Measurements from ENCODE around the gene PDSS2.

The PDSS2 gene

GRCh38 chr6:107459283-107460082 is at the start of gene PDSS2:
TSS of gene PDSS2 (minus strand) at chr6:107459564. CDS start at chr6:107459285, 279 bp downstream.
- no peak for TF ChIP-seq Cebpa-rat (IDR thresholded peaks at IDR 0.05)
- 0 out of 22 replicates have a peak, but pooled peaks cover 0 to under 1% (median 0%) of the 10 kb centered on the region in 11 experiments for H3K9me3 ChIP-seq (replicated peaks in 1 of 11)
- H3K4me2 ChIP-seq, result peak within 1 kb of the TSS; percentile 82 to 94 (median 89)
- H3K27me3 ChIP-seq, result no peaks in the 10 kb centered on the region
- peak within 1 kb of the TSS; percentile 75 to 88 (median 82) for H3K27ac ChIP-seq
- no peaks in the 10 kb centered on the region for H4K20me1 ChIP-seq
- H3K4me3 ChIP-seq, result peak within 1 kb of the TSS; percentile 70 to 94 (median 88)
- H3K36me3 ChIP-seq, result peaks cover 0 to 9% (median 0%) of the 10 kb centered on the region in 11 experiments; a peak in 2 of 22 replicates
- H3K9ac ChIP-seq, result peak within 1 kb of the TSS; percentile 72 to 88 (median 84)
- peaks cover 7 to 22% (median 15%) of the 10 kb centered on the region in 10 experiments; a peak in 19 of 20 replicates for H3K4me1 ChIP-seq

GRCh38 chr6:107506145-107506544 is 46.8 kb upstream of the PDSS2 start:
- H3K4me3 ChIP-seq, result no peak overlapping the region
- no peaks in the 10 kb centered on the region for H3K27me3 ChIP-seq
- no peak overlapping the region for H3K27ac ChIP-seq
- no peak for TF ChIP-seq Cebpa-rat (IDR thresholded peaks at IDR 0.05)
- H3K4me1 ChIP-seq, result peaks cover 0 to 21% (median 9%) of the 10 kb centered on the region in 10 experiments; a peak in 11 of 20 replicates
- no peaks in the 10 kb centered on the region for H3K9me3 ChIP-seq (replicated peaks in 1 of 11)
- H3K9ac ChIP-seq, result no peak overlapping the region
- no peaks in the 10 kb centered on the region for H3K36me3 ChIP-seq
- H4K20me1 ChIP-seq, result no peaks in the 10 kb centered on the region
- H3K4me2 ChIP-seq, result no peak overlapping the region

- H3K4me2 ChIP-seq, result peak overlapping the region in 8 of 11 experiments; percentile 14 to 96 (median 67); a peak in 15 of 22 replicates
These were observed 45.1 kb upstream of the PDSS2 start for GRCh38 chr6:107504270-107505026.

GRCh38 chr6:107496892-107497684 is 37.7 kb upstream of the PDSS2 start:
- TF ChIP-seq Cebpa-rat (IDR thresholded peaks at IDR 0.05), result no peak
- Histone ChIP-seq H3K4me1 (peaks cover 0 to 30% (median 0%) of the 10 kb centered on the region in 10 experiments; a peak in 6 of 20 replicates), H3K36me3 (no peaks in the 10 kb centered on the region), H4K20me1 (peaks cover 0 to 5% (median 0%) of the 10 kb centered on the region in 11 experiments; a peak in 3 of 22 replicates), H3K9ac (no peak overlapping the region), H3K4me2 (peak overlapping the region in 1 of 11 experiments; percentile 20; a peak in 1 of 22 replicates), H3K27me3 (peaks cover 31 to 41% (median 35%) of the 10 kb centered on the region in 11 experiments), H3K27ac (no peak overlapping the region), H3K4me3 (no peak overlapping the region), H3K9me3 (replicated peaks in 1 of 11) (no peaks in the 10 kb centered on the region)

More at GRCh38 chr6:107504270-107505026, 45.1 kb upstream of the PDSS2 start:
- no peaks in the 10 kb centered on the region for H3K36me3 ChIP-seq
- H3K27ac ChIP-seq, result no peak overlapping the region
- no peaks in the 10 kb centered on the region for H3K9me3 ChIP-seq (replicated peaks in 1 of 11)
- no peak overlapping the region for H3K9ac ChIP-seq
- H4K20me1 ChIP-seq, result no peaks in the 10 kb centered on the region
- no peak overlapping the region; a peak in 1 of 20 replicates for H3K4me3 ChIP-seq
- peaks cover 0 to 21% (median 9%) of the 10 kb centered on the region in 10 experiments; a peak in 11 of 20 replicates for H3K4me1 ChIP-seq
- H3K27me3 ChIP-seq, result no peaks in the 10 kb centered on the region
- no peak for TF ChIP-seq Cebpa-rat (IDR thresholded peaks at IDR 0.05)

GRCh38 chr6:107495971-107496370 is 36.6 kb upstream of the PDSS2 start:
- Histone ChIP-seq H3K4me1 (peaks cover 4 to 41% (median 4%) of the 10 kb centered on the region in 10 experiments; a peak in 17 of 20 replicates), H3K27ac (no peak overlapping the region), H3K36me3 (no peaks in the 10 kb centered on the region), H3K4me3 (no peak overlapping the region), H3K27me3 (peaks cover 42 to 52% (median 46%) of the 10 kb centered on the region in 11 experiments), H3K9ac (no peak overlapping the region), H3K9me3 (replicated peaks in 1 of 11) (no peaks in the 10 kb centered on the region), H4K20me1 (peaks cover 0 to 15% (median 6%) of the 10 kb centered on the region in 11 experiments; a peak in 11 of 22 replicates), H3K4me2 (no peak overlapping the region)
- TF ChIP-seq Cebpa-rat (IDR thresholded peaks at IDR 0.05), result no peak

- Histone ChIP-seq H3K4me1 (peaks cover 9 to 46% (median 10%) of the 10 kb centered on the region in 10 experiments; a peak in 18 of 20 replicates), H4K20me1 (peaks cover 0 to 19% (median 11%) of the 10 kb centered on the region in 11 experiments; a peak in 12 of 22 replicates), H3K27ac (no peak overlapping the region), H3K9me3 (replicated peaks in 1 of 11) (no peaks in the 10 kb centered on the region), H3K27me3 (peaks cover 49 to 60% (median 54%) of the 10 kb centered on the region in 11 experiments), H3K4me2 (peak overlapping the region in 3 of 11 experiments; percentile 34 to 48 (median 41); a peak in 7 of 22 replicates), H3K4me3 (no peak overlapping the region), H3K9ac (no peak overlapping the region), H3K36me3 (no peaks in the 10 kb centered on the region)
- no peak for TF ChIP-seq Cebpa-rat (IDR thresholded peaks at IDR 0.05)
These were observed 35.9 kb upstream of the PDSS2 start for GRCh38 chr6:107495196-107495643.

GRCh38 chr6:107493158-107494057 is 34.0 kb upstream of the PDSS2 start:
- no peak overlapping the region for H3K9ac ChIP-seq
- H3K4me1 ChIP-seq, result peaks cover 21 to 51% (median 23%) of the 10 kb centered on the region in 10 experiments; a peak in 19 of 20 replicates
- peak overlapping the region in 3 of 11 experiments; percentile 3 to 27 (median 16); a peak in 2 of 22 replicates for H3K4me2 ChIP-seq
- no peaks in the 10 kb centered on the region for H3K9me3 ChIP-seq (replicated peaks in 1 of 11)
- no peak overlapping the region for H3K4me3 ChIP-seq
- peaks cover 0 to 31% (median 18%) of the 10 kb centered on the region in 11 experiments; a peak in 13 of 22 replicates for H4K20me1 ChIP-seq
- no peak for TF ChIP-seq Cebpa-rat (IDR thresholded peaks at IDR 0.05)
- peaks cover 66 to 78% (median 72%) of the 10 kb centered on the region in 11 experiments for H3K27me3 ChIP-seq
- no peaks in the 10 kb centered on the region for H3K36me3 ChIP-seq
- no peak overlapping the region for H3K27ac ChIP-seq
